GM23338 (cell line): ENCODE results near the gene BIN1.

Experiments used
- CREB1 ChIP-seq: fragments of 250-450 bp; sonication (Bioruptor Pico); IDR thresholded peaks from 2 replicates; pipeline ENCODE4 v1.5.0; 2020; ENCODE audit warnings: low read depth, mild to moderate bottlenecking, moderate library complexity
- CTCF ChIP-seq, 2 experiments: fragments of 200-600 bp in 1 of 2; sonication (generic) in 1 of 2; conservative IDR thresholded peaks; 2 replicates each; pipeline versions ENCODE4 v1.5.1 to v1.6.1; 2016 to 2017; ENCODE audit warnings: antibody characterized with exemption in 2 of 2, low read depth in 2 of 2, mild to moderate bottlenecking in 2 of 2, moderate library complexity in 1 of 2
- EZH2 ChIP-seq: fragments of 200-600 bp; sonication (generic); IDR thresholded peaks from one replicate; pipeline ENCODE4 v1.8.0; 2017; ENCODE audit warnings: antibody characterized with exemption, mild to moderate bottlenecking, low read depth; ENCODE audit not compliant: unreplicated experiment
- EZH2phosphoT487 ChIP-seq: fragments of 200-600 bp; sonication (generic); IDR thresholded peaks from one replicate; pipeline ENCODE4 v1.8.1; 2018; ENCODE audit warnings: antibody characterized with exemption; ENCODE audit not compliant: unreplicated experiment
- JUNB ChIP-seq: IDR thresholded peaks from one replicate; pipeline ENCODE4 v1.6.1; 2016; ENCODE audit warnings: antibody characterized with exemption; ENCODE audit not compliant: unreplicated experiment
- NANOG ChIP-seq: IDR thresholded peaks from 2 replicates; pipeline ENCODE4 v1.6.1; 2016; ENCODE audit warnings: antibody characterized with exemption, borderline replicate concordance
- POLR2AphosphoS5 ChIP-seq: IDR thresholded peaks from 2 replicates; pipeline ENCODE4 v1.6.1; 2016; ENCODE audit warnings: antibody characterized with exemption, low read depth
- ZNF114 ChIP-seq: fragments of 250-450 bp; sonication (Bioruptor Pico); IDR thresholded peaks from 2 replicates; pipeline ENCODE4 v1.5.0; 2020; ENCODE audit warnings: mild to moderate bottlenecking, moderate library complexity
- ZNF331 ChIP-seq: fragments of 250-450 bp; sonication (Bioruptor Pico); IDR thresholded peaks from 2 replicates; pipeline ENCODE4 v1.5.0; 2020; ENCODE audit warnings: low read depth, mild to moderate bottlenecking, moderate library complexity
- TF ChIP-seq, protein P1 (sequence below): IDR thresholded peaks from one replicate; pipeline ENCODE4 v1.6.1; 2018; ENCODE audit warnings: antibody characterized with exemption; ENCODE audit not compliant: unreplicated experiment
- TF ChIP-seq, protein P2 (sequence below): IDR thresholded peaks from 2 replicates; pipeline ENCODE4 v1.6.1; 2016; ENCODE audit warnings: antibody characterized with exemption

DNA sequence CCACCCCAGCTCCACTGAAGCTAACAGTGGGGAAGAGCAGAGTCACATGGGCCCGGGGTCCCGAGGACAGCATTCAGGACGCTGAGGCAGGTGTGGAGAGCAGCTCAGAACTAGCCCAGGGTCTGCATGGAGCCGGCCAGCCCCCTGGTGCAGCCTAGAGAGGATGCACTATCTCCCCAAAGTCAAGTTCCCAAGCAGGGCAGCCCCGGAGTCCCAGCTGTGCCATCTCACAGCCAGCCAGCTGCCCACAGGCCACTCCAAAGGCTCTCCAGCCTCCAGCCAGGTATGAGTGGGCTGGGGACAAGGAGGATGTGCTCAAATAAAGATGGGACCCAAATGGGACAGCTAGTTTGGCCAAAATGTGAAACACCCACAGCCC, 41.0 kb downstream of the BIN1 start:
- TF ChIP-seq CTCF (conservative IDR thresholded peaks at IDR 0.05; ENCODE audit: low read depth in 2 of 2) (no peak), EZH2phosphoT487 (no peak), NANOG (no peak), EZH2 (no peak), POLR2AphosphoS5 (no peak), ZNF331 (CRISPR knock-in tag) (no peak), JUNB (no peak), ZNF114 (CRISPR knock-in tag) (no peak), CREB1 (no peak)
- TF ChIP-seq, protein P1, sequence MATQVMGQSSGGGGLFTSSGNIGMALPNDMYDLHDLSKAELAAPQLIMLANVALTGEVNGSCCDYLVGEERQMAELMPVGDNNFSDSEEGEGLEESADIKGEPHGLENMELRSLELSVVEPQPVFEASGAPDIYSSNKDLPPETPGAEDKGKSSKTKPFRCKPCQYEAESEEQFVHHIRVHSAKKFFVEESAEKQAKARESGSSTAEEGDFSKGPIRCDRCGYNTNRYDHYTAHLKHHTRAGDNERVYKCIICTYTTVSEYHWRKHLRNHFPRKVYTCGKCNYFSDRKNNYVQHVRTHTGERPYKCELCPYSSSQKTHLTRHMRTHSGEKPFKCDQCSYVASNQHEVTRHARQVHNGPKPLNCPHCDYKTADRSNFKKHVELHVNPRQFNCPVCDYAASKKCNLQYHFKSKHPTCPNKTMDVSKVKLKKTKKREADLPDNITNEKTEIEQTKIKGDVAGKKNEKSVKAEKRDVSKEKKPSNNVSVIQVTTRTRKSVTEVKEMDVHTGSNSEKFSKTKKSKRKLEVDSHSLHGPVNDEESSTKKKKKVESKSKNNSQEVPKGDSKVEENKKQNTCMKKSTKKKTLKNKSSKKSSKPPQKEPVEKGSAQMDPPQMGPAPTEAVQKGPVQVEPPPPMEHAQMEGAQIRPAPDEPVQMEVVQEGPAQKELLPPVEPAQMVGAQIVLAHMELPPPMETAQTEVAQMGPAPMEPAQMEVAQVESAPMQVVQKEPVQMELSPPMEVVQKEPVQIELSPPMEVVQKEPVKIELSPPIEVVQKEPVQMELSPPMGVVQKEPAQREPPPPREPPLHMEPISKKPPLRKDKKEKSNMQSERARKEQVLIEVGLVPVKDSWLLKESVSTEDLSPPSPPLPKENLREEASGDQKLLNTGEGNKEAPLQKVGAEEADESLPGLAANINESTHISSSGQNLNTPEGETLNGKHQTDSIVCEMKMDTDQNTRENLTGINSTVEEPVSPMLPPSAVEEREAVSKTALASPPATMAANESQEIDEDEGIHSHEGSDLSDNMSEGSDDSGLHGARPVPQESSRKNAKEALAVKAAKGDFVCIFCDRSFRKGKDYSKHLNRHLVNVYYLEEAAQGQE = no peak
- TF ChIP-seq, protein P2, sequence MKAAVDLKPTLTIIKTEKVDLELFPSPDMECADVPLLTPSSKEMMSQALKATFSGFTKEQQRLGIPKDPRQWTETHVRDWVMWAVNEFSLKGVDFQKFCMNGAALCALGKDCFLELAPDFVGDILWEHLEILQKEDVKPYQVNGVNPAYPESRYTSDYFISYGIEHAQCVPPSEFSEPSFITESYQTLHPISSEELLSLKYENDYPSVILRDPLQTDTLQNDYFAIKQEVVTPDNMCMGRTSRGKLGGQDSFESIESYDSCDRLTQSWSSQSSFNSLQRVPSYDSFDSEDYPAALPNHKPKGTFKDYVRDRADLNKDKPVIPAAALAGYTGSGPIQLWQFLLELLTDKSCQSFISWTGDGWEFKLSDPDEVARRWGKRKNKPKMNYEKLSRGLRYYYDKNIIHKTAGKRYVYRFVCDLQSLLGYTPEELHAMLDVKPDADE = no peak
